ENCODE data around the gene ZNF530.
A peak's percentile ranks its signal among the peaks of the same experiment; 100 is the strongest.

The ZNF530 gene

GRCh38 chr19:57633832-57634131 is 34.1 kb downstream of the ZNF530 start:
- H3K27ac ChIP-seq, result peak overlapping the region; percentile 83
- H3K4me2 ChIP-seq (ENCODE audit: low read length), result peak overlapping the region; percentile 77
- peaks cover 3% of the 10 kb centered on the region for H3K4me1 ChIP-seq
- peak overlapping the region; percentile 96 for H3K4me3 ChIP-seq (ENCODE audit: low read depth, low read length)
- H2AFZ ChIP-seq, result peak overlapping the region; percentile 97
- TF ChIP-seq, protein P1, sequence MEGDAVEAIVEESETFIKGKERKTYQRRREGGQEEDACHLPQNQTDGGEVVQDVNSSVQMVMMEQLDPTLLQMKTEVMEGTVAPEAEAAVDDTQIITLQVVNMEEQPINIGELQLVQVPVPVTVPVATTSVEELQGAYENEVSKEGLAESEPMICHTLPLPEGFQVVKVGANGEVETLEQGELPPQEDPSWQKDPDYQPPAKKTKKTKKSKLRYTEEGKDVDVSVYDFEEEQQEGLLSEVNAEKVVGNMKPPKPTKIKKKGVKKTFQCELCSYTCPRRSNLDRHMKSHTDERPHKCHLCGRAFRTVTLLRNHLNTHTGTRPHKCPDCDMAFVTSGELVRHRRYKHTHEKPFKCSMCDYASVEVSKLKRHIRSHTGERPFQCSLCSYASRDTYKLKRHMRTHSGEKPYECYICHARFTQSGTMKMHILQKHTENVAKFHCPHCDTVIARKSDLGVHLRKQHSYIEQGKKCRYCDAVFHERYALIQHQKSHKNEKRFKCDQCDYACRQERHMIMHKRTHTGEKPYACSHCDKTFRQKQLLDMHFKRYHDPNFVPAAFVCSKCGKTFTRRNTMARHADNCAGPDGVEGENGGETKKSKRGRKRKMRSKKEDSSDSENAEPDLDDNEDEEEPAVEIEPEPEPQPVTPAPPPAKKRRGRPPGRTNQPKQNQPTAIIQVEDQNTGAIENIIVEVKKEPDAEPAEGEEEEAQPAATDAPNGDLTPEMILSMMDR (IDR thresholded peaks at IDR 0.05), result no peak
- peak overlapping the region; percentile 78 for H3K9ac ChIP-seq
- peaks cover 28% of the 10 kb centered on the region for H3K79me2 ChIP-seq
- H3K36me3 ChIP-seq (ENCODE audit: control insufficient read depth, insufficient read depth, low read length), result no peaks in the 10 kb centered on the region
- no peaks in the 10 kb centered on the region for H3K27me3 ChIP-seq (ENCODE audit: control insufficient read depth, insufficient read depth, low read length)
- H3K9me3 ChIP-seq (ENCODE audit: control insufficient read depth, low read length), result peaks cover 7% of the 10 kb centered on the region

DNA sequence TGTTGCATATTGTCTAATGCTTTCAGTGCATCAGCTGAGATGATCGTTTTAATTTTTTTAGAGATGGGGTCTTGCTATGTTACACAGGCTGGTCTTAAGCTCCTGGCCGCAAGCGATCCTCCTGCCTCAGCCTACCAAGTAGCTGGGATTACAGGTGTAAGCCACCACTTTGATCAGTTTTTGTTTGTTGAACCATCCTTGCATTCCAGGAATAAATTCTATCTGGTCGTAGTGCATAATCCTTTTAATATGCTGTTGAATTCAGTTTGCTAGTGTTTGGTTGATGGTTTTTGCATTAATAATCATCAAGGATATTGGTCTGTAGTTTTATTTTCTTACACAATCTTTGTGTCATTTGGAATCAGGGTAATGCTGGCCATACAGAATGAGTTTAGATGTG is 37.7 kb downstream of the ZNF530 start:
- Histone ChIP-seq H2AFZ (no peak overlapping the region), H3K27ac (no peak overlapping the region), H3K27me3 (ENCODE audit: control insufficient read depth, insufficient read depth, low read length) (no peaks in the 10 kb centered on the region), H3K4me1 (peaks cover 4% of the 10 kb centered on the region), H3K9me3 (ENCODE audit: control insufficient read depth, low read length) (peaks cover 7% of the 10 kb centered on the region), H3K9ac (no peak overlapping the region), H3K79me2 (peaks cover 31% of the 10 kb centered on the region), H3K36me3 (ENCODE audit: control insufficient read depth, insufficient read depth, low read length) (no peaks in the 10 kb centered on the region), H3K4me2 (ENCODE audit: low read length) (no peak overlapping the region), H3K4me3 (ENCODE audit: low read depth, low read length) (no peak overlapping the region)
- TF ChIP-seq, protein P1 (IDR thresholded peaks at IDR 0.05), result no peak

GRCh38 chr19:57641715-57642234 is 42.1 kb downstream of the ZNF530 start:
- Histone ChIP-seq H3K9ac (no peak overlapping the region), H3K4me2 (ENCODE audit: low read length) (no peak overlapping the region), H2AFZ (no peak overlapping the region), H3K9me3 (ENCODE audit: control insufficient read depth, low read length) (peaks cover 7% of the 10 kb centered on the region), H3K4me3 (ENCODE audit: low read depth, low read length) (no peak overlapping the region), H3K4me1 (peaks cover 6% of the 10 kb centered on the region), H3K27ac (no peak overlapping the region), H3K27me3 (ENCODE audit: control insufficient read depth, insufficient read depth, low read length) (no peaks in the 10 kb centered on the region), H3K36me3 (ENCODE audit: control insufficient read depth, insufficient read depth, low read length) (no peaks in the 10 kb centered on the region), H3K79me2 (peaks cover 12% of the 10 kb centered on the region)
- TF ChIP-seq, protein P1 (IDR thresholded peaks at IDR 0.05), result no peak

- Histone ChIP-seq H2AFZ (no peak overlapping the region), H3K27me3 (ENCODE audit: control insufficient read depth, insufficient read depth, low read length) (no peaks in the 10 kb centered on the region), H3K4me3 (ENCODE audit: low read depth, low read length) (no peak overlapping the region), H3K27ac (peak overlapping the region; percentile 60), H3K79me2 (peaks cover 4% of the 10 kb centered on the region), H3K9me3 (ENCODE audit: control insufficient read depth, low read length) (peaks cover 2% of the 10 kb centered on the region), H3K4me1 (peaks cover 6% of the 10 kb centered on the region), H3K9ac (no peak overlapping the region), H3K36me3 (ENCODE audit: control insufficient read depth, insufficient read depth, low read length) (no peaks in the 10 kb centered on the region), H3K4me2 (ENCODE audit: low read length) (peak overlapping the region; percentile 35)
- TF ChIP-seq, protein P1 (IDR thresholded peaks at IDR 0.05), result no peak
Observed at GRCh38 chr19:57642396-57643046, 42.8 kb downstream of the ZNF530 start.

DNA sequence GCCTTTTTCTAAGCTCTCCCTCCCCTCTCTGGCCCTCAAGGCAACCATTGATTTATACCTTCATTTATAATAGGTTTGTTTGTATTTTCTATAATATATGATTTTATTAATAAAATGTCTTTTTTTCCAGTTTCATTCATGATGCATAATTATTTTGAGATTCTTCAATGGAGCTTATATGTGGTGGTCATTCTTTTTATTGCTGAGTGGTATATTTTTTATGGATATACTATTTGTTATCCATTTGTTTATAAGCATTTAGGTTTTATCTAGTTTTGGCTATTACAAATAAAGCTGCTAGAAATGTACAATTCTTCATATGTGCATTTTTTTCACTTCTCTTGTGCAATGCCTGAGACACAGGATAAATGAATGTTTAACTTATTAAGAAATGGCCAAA is 44.0 kb downstream of the ZNF530 start:
- H3K4me2 ChIP-seq (ENCODE audit: low read length), result no peak overlapping the region
- TF ChIP-seq, protein P1 (IDR thresholded peaks at IDR 0.05), result no peak
- no peak overlapping the region for H3K9ac ChIP-seq
- H3K4me3 ChIP-seq (ENCODE audit: low read depth, low read length), result no peak overlapping the region
- H3K79me2 ChIP-seq, result peaks cover 3% of the 10 kb centered on the region
- no peak overlapping the region for H2AFZ ChIP-seq
- H3K4me1 ChIP-seq, result peaks cover 6% of the 10 kb centered on the region
- no peaks in the 10 kb centered on the region for H3K27me3 ChIP-seq (ENCODE audit: control insufficient read depth, insufficient read depth, low read length)
- no peaks in the 10 kb centered on the region for H3K36me3 ChIP-seq (ENCODE audit: control insufficient read depth, insufficient read depth, low read length)
- H3K27ac ChIP-seq, result no peak overlapping the region
- H3K9me3 ChIP-seq (ENCODE audit: control insufficient read depth, low read length), result no peaks in the 10 kb centered on the region
